HG03135 (cell line): ENCODE data around the gene STC2.

Experiments
- ATAC-seq: cut with Tn5 transposase; IDR thresholded peaks from one replicate; pipeline ENCODE4 v1.9.1; 2021; ENCODE audit warnings: mild to moderate bottlenecking, moderate library complexity; ENCODE audit not compliant: unreplicated experiment

Gene STC2

DNA sequence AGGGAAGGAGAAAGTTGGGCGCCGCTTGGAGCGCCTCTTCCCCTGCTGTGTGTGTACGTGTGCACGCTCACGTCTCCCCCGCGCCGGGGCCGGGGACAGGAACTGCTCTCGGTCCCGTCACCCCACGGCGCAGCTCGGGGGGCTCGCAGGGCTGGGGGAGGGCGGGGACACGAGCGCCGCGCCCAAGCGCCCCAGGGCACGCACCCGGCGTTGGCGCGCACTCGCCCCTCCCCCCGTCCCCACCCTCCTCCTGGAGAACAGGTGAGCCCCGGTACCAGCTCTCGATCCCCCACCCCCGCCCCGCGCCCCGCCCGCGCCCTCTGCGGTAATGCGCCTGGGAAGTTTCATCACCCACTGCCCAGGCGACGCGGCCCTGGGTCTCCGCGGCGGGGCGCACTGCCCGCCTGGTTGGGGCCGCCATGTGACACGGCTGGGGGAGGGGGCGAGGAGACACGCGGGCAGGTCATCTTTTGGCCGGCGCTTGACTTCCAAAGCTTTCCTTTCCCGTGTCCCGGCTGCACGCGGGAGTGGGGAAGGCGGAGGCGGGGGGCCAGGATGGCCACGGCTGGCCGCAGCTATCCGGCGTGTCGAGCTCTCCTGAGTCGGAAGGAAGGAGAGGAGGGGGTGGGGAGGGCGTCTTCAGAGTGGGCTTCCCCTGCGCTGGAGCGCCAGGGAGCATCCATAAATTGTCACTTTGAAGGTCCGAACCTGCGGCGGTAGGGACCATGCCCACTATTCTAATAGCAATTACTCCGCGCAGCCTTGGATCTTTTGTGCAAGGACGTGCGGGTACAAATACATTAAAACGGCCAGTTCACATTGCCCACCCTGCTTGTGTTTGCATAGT is 1.5 kb upstream of the STC2 start:
- no peak for ATAC-seq

GRCh38 chr5:173328844-173329490 is 753 bp upstream of the STC2 start:
- no peak for ATAC-seq

- ATAC-seq: no peak
Observed at GRCh38 chr5:173327084-173327947, 898 bp downstream of the STC2 start.

GRCh38 chr5:173326501-173326960 is 1.7 kb downstream of the STC2 start:
- no peak for ATAC-seq

DNA sequence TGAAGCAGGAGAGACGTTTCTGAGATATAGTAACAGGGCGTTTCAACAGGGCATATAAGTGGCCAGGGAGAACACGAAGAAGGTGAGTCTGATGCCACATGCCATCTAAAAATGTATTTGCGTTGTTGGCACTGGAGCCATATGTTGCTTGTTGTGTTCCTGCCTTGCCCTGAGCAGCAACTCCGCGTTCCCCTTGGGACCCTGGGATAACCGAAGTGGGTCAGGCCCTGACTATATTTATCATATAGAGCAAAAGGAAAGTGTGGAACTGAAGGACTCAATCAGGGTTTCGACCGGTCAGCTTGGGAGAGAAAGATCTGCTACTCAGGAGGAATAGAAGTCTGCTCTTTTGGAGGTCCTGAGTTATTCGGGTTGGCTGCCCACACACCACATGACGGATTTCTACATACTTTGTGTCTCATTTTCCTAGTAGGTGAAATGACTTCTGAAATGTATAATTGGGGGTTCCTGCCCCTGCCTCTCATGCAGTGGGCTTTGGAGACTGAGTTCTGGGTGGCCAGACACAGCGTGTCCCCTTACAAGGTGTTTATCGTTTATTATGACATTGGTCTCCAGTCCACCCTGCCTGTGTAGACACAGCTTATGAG is 3.0 kb downstream of the STC2 start:
- ATAC-seq: no peak

GRCh38 chr5:173324115-173325001 is 3.9 kb downstream of the STC2 start:
- ATAC-seq: no peak

GRCh38 chr5:173323799-173324114 is 4.5 kb downstream of the STC2 start:
- ATAC-seq: no peak

- no peak for ATAC-seq
Observed at GRCh38 chr5:173323106-173323798, 5.0 kb downstream of the STC2 start.

DNA sequence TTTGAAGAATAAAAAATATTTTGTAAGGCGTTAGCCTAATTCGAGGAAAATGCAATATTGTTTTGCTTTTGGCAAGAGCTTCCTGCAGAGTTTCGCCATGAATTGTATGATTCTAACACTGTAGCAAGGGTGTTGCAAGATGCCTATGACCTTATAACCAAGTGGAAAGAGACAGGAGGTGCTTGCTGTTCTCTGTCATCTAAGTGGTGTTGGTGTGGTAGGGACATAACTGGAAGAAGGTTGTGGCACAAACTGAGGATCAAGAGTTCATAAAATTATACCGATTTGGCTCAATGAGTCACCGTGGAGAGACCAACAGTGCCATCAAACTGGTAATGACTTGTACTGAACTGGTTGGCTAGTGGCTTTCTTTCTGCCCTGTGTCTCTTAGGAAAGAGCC is 6.3 kb downstream of the STC2 start:
- no peak for ATAC-seq

- ATAC-seq: no peak
Observed at GRCh38 chr5:173320259-173320658, 8.0 kb downstream of the STC2 start.

DNA sequence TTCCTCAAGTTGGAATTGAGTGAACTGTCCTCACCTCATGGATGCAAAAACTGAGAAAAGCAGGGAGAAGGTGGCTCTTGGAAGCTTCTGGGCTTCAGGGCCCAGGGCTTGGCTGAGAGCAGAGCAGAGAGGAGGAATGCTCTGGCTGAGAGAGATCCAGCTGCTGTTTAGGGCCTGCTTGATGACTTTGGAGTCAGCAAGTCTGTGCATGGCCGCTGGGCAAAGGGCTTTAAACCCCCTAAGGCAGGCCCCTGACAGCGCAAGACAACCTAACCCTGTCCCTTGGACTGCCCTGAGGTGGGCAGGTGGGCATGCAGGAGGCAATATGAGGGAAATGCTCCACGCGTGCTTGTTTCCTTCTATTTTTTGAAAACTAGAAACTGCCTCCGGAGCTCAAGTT is 8.6 kb downstream of the STC2 start:
- ATAC-seq: no peak

DNA sequence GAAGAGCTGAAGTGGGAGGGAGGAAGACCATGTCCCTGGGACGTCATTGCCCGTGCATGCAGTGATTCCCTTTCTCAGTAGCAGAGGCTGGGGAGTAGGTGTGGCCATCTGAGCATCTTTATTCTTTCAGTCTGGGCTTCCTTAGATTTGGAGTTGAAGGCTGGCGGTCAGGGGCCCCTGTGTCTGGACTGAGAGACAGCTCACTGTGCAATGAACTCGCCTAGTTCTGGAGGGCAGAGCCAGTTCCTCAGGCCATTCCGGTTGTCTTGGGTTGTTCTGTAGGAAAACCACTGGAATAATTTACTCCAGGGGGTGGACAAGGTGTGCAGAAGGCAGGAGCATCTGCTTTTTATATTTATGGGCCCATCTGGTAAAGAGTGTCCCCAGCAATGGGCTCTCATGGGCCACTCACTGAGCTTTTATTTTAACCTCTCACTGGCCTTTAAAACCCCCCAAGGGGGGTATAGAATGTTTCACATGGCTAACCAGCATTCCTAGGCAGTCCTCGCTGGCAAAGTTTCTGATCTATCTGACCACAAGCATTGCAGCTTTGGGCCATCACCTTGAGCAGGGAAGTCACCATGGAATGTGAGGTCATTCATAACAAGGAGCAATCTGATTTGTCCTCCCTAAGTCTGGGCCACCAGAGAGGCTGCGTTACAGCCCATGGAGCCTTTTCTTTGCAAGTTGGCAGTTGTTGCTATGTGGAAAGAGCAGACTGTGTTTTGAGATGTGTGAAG is 9.2 kb downstream of the STC2 start:
- ATAC-seq: no peak

DNA sequence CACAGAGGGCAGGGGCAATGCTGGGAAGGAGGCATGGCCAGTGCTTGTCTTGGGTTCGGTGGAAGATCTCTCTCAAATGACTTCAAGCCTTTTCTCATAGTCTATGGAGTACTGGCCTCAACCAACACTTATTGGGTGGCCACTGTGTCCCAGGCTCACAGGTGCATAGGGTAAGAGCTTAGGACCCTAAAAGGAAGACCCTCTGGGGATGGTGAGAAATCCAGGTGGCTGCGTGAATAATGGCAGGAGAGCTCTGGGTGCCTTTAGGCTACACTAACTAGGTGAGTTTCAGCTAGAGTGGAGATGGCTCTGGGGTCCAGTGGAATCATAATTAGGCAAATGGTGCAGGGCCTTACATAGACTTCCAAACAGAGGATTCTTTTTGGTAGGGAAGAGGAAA is 9.9 kb downstream of the STC2 start:
- no peak for ATAC-seq

DNA sequence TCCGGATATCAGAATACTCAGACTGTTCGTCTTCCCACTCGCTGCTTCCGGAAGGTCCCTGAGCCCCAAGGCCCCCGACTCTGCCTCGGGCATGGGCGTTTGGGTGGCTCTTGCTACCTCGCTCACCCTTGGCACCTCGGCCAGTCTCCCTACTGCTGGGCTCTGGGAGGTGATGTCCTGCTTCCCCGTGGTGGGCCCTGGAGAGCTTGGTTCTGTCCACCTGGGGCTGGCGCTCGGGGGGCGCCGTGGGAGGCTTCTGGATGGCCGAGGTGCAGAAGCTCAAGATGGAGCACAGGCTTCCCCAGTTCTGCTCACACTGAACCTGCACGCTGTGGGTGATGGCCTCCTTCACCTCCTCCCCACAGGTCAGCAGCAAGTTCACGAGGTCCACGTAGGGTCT is 10.4 kb downstream of the STC2 start:
- ATAC-seq: no peak

- no peak for ATAC-seq
Observed at GRCh38 chr5:173317091-173317730, 11.0 kb downstream of the STC2 start.

DNA sequence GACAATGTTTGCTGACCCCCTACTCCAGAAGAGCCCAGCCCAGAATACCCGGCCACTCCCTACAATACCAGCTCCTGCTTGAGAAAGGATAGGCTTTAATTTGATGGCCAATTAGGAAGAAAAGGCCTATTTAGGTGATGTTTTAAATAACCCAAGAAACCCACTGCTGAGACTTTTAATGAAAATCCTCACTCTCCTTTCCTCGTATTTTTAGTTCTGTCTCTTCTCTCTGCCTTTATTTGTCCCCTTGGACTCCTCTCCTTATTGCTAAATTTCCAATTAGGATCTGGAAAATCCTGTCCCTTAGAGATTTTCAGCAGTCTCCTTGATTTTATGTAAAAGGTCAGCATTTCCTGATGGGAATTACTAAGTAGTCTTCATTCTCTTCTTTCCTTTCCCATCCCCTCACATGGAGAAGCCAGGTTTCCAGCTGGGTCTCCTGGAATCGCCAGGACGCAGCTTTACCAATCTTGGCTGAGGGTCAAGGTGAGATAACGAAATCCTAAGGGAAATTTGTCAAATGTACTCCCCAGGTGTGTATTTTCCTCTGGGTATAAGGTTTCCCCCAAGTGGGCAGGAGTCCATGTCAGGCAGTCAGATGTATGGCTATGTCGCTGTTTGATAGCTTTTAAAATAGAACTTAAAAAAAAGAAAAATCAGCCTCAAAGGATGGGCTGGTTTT is 11.7 kb downstream of the STC2 start:
- no peak for ATAC-seq

DNA sequence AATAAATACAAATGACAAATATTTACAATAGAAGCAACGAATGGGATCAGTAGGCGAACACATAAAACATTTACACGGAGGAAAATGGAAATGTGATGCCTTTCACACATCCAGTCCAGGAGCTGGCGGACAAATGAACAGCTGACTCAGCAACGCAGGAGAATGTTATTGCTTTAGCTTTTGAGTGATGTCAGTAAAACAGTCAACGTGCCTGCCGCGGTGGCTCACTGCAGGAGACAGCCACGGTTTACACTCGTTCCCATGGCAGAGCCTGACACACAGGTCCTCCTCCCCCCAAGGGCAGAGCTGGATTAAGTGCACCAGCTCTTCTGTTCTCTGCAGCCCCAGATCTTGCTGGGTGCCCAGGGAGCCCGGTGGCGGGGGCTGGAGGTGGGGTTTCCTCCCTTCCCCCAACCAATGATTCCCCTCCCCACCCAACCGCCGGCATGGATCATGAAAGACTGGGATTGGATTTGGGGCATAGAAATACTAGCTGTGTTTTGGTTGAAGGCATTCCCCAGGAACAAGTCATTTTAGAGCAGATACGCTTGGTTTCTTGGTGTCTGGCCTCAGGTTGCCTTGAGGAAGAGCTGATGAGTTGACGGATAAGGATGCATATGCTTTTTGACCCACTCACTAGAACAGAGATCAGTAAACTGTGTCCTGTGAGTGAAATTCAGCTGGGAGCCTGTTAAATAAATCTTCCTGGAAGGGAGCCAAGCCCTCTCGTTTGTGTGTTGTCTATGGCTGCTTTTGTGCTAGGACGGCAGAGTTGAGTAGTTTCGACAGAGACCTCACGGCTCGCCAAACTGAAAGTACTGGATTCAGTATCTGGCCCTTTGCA is 12.5 kb downstream of the STC2 start:
- no peak for ATAC-seq
